Measurements from ENCODE around the gene NSMCE3.
A peak's percentile ranks its signal among the peaks of the same experiment; 100 is the strongest.

NSMCE3 gene

GRCh38 chr15:29269485-29270168, at the start of gene NSMCE3:
Gene NSMCE3 (minus strand): TSS chr15:29269822. CDS start chr15:29269705, 117 bp downstream.
- peak; percentile 87 for DNase-seq (ENCODE audit: low read depth)

DNA sequence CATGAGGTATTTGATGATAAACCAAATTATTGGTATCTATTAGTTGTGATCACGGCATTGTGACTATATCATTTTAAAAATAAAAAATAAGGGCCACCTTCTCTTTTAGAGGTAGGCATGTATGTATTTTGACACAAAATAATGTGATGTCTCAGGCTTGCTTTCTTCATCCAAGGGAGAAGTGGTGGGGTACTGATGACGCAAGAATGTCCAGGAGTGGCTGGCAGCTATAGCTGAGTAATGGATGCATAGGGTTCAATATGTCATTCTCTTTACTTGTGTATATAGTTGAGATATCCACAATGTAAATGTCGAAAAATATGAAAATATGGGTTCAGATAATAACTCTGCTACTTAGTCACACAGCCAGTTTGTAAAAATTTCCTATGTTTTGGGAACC, 46.8 kb upstream of the NSMCE3 start:
- DNase-seq (ENCODE audit: low read depth): no peak

DNA sequence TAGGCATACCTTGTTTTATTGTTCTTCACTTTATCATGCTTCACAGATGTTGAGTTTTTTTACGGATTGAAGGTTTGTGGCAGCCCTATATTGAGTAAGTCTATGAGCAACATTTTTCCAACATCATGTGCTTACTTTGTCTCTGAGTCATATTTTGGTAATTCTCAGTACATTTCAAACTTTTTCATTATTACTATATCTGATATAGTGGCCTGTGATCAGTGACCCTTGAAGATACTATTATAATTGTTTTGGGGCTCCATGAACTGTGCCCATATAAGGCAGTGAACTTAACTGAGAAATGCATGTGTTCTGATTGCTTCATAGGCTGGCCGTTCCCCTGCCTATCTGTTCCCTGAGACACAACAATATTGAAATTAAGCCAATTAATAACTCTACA, 42.8 kb upstream of the NSMCE3 start:
- DNase-seq (ENCODE audit: low read depth): no peak

DNA sequence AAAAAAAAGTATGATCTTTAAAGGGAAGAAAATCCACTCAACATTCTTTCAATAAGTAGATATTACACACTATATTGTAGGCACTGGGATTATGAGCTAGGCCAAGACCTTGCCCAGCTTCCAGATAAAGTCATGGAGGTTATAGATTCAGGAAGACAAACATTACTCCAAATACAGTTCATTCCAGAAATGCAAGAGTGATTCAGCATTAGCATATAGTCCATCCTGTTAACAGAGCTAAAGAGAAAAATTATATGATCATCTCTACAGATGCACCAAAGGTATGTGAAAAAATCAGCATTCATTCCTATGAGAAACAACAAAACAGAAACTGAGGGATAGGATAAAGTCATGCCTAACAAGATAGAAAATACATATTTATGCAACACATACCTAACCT, 42.1 kb upstream of the NSMCE3 start:
- DNase-seq (ENCODE audit: low read depth): no peak

DNA sequence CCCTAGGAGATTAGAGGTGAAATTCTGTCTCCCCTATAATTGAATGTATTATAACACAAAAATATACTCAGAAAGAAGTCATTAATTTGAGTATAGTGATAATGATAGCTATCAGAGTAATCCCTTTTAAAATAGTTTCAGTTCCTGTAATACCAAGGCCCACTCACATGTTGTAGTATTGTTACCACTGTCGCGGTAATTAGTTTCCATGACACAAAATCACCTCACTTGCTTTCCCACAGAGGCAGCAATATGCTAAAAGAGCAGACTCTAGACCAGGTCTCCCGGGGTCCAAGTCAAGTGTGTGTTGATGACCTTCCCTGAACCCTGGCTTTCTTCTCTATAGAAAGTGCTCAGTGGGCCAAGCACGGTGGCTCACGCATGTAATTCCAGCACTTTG, 39.5 kb upstream of the NSMCE3 start:
- DNase-seq (ENCODE audit: low read depth): no peak

DNA sequence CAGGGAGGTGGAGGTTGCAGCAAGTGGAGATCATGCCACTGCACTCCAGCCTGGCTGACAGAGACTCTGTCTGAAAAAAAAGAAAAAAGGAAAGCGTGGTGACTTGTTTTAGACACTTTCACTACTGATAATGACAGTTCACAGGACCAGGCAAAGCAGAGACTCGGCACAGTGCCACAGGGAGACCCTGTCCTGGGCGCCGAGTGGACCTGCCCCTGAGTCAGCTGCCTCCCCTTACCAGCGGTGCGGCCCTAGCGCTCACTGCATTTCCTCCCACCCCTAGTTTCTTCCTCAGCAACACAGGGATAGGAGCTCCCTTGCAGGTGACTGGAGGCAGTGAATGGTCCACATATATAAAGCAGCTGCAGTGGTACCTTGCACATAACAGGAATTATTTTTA, 38.7 kb upstream of the NSMCE3 start:
- no peak for DNase-seq (ENCODE audit: low read depth)

GRCh38 chr15:29305556-29305955, 35.9 kb upstream of the NSMCE3 start:
- DNase-seq (ENCODE audit: low read depth): no peak

GRCh38 chr15:29302871-29303270, 33.2 kb upstream of the NSMCE3 start:
- DNase-seq (ENCODE audit: low read depth): no peak

- no peak for DNase-seq (ENCODE audit: low read depth)
These were observed 30.2 kb upstream of the NSMCE3 start for GRCh38 chr15:29299784-29300183.

DNA sequence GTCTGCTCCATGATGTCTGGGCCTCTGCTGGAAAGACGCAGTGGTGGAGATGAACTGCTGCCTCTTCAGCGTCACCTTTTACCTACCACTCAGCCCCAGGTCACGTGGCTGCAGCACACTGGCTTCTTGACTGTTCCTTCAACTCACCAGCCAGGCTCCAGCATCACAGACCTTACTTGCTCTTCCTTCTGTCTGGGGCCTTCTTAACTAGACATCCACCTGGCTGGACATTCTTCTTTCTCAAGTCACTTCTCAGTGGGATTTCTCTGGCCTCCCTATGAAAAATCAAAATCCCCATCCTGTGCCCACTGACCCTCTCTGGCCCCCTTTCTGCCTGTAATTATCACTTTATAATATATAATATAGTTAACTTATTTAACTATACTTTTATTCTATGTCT, 29.7 kb upstream of the NSMCE3 start:
- DNase-seq (ENCODE audit: low read depth): no peak

GRCh38 chr15:29294732-29295325, 25.2 kb upstream of the NSMCE3 start:
- DNase-seq (ENCODE audit: low read depth): no peak

- DNase-seq (ENCODE audit: low read depth): no peak
These were observed 21.6 kb upstream of the NSMCE3 start for GRCh38 chr15:29291067-29291845.

- DNase-seq (ENCODE audit: low read depth): no peak
These were observed 19.6 kb upstream of the NSMCE3 start for GRCh38 chr15:29289173-29289572.

DNA sequence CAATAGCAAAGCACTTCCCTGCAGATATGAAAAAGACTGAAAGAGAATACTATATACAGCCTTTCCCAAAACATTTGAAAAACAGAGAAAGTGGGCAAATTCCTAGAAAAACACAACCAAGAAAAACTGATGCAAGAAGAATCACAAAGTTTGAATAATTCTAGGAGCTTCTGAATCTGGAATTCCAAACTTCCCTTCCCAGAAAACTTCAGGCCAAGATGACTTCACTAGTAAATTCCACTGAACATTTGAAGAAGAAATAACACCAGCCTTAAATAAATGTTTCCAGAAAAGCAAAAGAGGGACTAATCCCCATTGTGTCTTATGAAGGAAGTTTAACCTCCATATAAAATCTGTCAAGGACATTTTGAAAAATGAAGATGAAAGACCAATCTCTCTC, 15.8 kb upstream of the NSMCE3 start:
- DNase-seq (ENCODE audit: low read depth): no peak

DNA sequence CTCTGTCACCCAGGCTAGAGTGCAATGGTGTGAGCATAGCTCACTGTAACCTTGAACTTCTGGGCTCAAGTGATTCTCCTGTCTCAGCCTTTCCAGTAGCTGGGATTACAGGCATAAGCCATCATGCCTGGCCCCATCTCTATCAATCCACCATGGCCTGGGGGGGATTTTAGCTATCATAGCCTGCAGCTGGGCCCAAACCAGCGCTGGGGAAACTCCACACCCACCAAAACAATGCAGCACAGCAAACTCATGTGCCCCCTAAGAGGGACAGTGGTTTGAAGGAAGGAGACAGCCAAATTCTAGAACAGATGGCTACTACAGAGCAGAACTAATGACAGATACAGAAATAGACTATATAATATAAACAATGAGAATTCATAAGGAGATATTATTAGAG, 13.8 kb upstream of the NSMCE3 start:
- no peak for DNase-seq (ENCODE audit: low read depth)

- DNase-seq (ENCODE audit: low read depth): no peak
These were observed 10.9 kb upstream of the NSMCE3 start for GRCh38 chr15:29280514-29280913.

DNA sequence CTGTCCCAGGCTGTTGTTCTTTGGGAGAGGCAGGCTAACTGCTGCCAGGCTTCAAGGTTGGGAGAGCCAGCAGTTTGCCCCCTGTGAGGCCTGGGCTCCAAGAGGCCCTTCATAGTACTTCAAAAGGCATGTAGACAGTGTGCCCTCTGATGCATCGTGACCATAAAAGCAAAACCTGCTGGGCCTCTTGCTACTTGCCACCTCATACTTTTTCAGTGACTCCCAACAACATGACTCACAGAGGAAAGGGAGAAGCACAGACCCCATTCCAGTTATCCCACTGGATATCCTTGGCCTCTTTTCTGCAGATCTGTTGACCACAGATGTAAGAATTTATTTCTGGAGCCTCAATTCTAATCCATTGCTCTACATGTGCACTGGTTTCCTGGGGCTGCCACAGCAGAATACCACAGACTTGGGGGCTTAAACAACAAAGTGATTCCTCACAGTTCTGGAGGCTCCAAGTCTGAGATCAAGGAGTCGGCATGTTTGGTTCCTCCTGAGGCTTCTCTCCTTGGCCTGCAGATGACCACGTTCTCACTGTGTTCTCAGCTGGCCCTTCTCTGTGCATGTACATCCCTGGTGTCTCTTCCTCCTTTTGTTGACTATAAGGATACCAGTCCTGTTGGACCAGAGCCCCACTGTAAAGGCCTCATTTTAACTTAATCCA, 8.9 kb upstream of the NSMCE3 start:
- DNase-seq (ENCODE audit: low read depth): no peak

DNA sequence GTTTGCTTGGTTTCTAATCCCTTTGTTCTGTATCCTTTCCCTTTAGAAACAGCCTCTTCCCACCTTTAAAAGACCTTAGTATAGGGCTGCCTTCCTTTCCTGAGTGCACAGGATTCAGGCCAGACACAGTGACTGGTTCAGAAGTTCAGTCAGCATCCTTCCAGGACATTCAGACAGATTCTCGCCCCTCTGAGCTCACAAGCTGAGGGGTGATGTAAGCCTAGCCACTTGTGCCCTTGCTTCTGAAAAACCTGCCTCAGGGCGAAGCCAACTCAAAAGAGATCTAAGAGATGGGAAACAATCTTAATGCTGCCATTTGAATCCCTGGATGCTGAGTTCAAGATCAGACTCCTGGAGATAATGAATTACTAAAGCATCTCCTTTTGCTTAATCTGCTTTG, 6.7 kb upstream of the NSMCE3 start:
- no peak for DNase-seq (ENCODE audit: low read depth)

DNA sequence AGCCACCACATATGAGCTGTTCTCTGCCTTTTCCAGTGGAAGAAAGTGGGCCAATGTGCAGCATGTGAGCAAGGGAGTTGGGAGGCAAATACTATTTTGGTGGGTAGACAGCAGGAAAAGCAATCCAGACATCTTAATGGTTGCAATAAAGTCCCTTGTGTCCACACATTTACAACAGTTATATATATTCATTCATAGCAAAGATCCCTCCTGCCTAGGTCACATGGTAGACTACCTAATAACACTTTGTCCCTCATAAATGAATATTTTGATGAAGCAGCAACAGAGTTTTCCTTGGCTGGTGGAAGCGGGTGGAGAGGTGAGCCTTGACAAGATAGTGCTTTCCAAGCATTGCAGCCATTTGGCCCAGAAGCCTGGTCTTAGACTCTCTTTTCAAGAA, 6.2 kb upstream of the NSMCE3 start:
- no peak for DNase-seq (ENCODE audit: low read depth)

DNA sequence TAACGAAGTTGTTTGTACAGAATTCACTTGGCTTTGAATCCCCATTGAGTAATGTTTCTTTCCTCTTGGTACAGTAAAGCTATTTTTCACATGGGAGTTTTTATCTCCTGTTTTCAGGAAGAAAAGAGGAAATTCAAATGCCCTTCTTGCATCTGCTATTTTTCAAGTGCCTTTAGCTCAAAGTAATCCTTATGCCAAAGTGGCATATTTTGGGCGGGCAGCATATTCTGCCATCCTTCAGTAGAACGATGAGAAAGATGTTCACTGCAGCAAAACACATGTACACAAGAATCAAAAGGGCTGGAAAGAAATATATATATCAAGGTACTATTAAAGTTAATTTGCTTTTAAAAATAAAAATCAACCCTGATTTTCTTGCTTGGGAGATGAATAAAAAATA, 5.3 kb upstream of the NSMCE3 start:
- no peak for DNase-seq (ENCODE audit: low read depth)

DNA sequence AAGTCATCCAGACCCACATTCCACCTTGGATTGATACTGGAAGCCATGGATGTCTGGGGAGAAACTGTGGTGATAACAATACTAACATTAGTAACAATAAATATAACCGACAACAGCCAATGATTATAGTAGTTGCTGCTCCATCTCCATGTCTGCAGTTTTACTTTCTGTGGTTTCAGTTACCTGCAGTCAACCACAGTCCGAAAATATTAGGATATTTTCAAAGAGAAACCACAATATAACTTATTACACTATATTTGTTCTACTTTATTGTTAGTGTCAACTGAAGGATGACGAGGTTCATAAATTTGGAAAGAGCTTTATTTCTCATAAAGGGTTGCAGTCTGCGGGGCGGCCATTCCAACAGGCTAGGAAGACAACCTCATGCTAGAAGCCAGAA, 2.6 kb upstream of the NSMCE3 start:
- no peak for DNase-seq (ENCODE audit: low read depth)

- no peak for DNase-seq (ENCODE audit: low read depth)
These were observed 1.4 kb upstream of the NSMCE3 start for GRCh38 chr15:29270976-29271375.

Data from stimulated activated CD8-positive, alpha-beta memory T cell treated with anti-CD3 and anti-CD28 coated beads, Interleukin-4, amount 100 ng/mL, for 24 hours (primary cell).